IMR-90 (cell line): ENCODE data around the gene RAG1. TPM values are rescaled to one million over a fixed set of nuclear protein-coding genes. Genes with fewer than 3 reads are reported as not detected.

Experiments used
- ATAC-seq: fragments of 200-7000 bp; cut with Tn5 transposase; 2 replicates; pipeline ENCODE4 v1.9.1; 2020; ENCODE audit warnings: low read depth, mild to moderate bottlenecking, moderate library complexity
- BruUV-seq: library from RNA; stranded (reverse); fragments of 400-500 nt; replicated peaks from 2 replicates; lab custom pipeline; 2021; lab: Mats Ljungman, UMichigan
- CTCF ChIA-PET: fragments of 300-600 bp; formaldehyde crosslinking; extraction: SDS; loops from one replicate; lab custom pipeline; 2021; ENCODE audit warnings: antibody characterized with exemption; lab: Yijun Ruan, JAX
- POLR2A ChIA-PET: fragments of 300-600 bp; sonication (Branson Sonifier 250); formaldehyde crosslinking; loops from one replicate; lab custom pipeline; 2022; ENCODE audit warnings: antibody characterized with exemption; ENCODE audit not compliant: unreplicated experiment; lab: Charles Lee
- DNase-seq: peaks from one replicate; pipeline ENCODE4 v3.0.0; 2013
- H2AFZ ChIP-seq: replicated peaks from 2 replicates; pipeline ENCODE3; 2013; ENCODE audit warnings: low read length, mild to moderate bottlenecking; ENCODE audit not compliant: poor library complexity
- H2AK5ac ChIP-seq: 2 replicates; pipeline ENCODE4 v1.6.1; 2013; ENCODE audit warnings: low read depth, low read length, inconsistent platforms
- H2AK9ac ChIP-seq: replicated peaks from 2 replicates; pipeline ENCODE3; 2013; ENCODE audit warnings: mild to moderate bottlenecking, low read depth, low read length, moderate library complexity; ENCODE audit not compliant: poor library complexity
- H2BK120ac ChIP-seq: 2 replicates; pipeline ENCODE4 v1.6.1; 2013; ENCODE audit warnings: low read depth, low read length, inconsistent platforms
- H2BK15ac ChIP-seq: 3 replicates; pipeline ENCODE4 v1.6.1; 2013; ENCODE audit warnings: low read depth, low read length, inconsistent platforms
- H2BK20ac ChIP-seq: 2 replicates; pipeline ENCODE4 v1.6.1; 2013; ENCODE audit warnings: low read depth, mild to moderate bottlenecking, inconsistent platforms, low read length, moderate library complexity
- H2BK5ac ChIP-seq: 2 replicates; pipeline ENCODE4 v1.6.1; 2013; ENCODE audit warnings: mild to moderate bottlenecking, low read depth, low read length, inconsistent platforms; ENCODE audit not compliant: poor library complexity, severe bottlenecking
- H3K14ac ChIP-seq: replicated peaks from 2 replicates; pipeline ENCODE4 v1.6.1; 2013; ENCODE audit warnings: low read depth, low read length, inconsistent platforms
- H3K18ac ChIP-seq: 2 replicates; pipeline ENCODE4 v1.6.1; 2013; ENCODE audit warnings: low read depth, low read length, control low read depth
- H3K23ac ChIP-seq: 2 replicates; pipeline ENCODE4 v1.6.1; 2013; ENCODE audit warnings: low read depth, low read length, inconsistent platforms
- H3K27ac ChIP-seq: 2 replicates; pipeline ENCODE4 v1.5.1; 2013; ENCODE audit warnings: mild to moderate bottlenecking, control low read depth, low read length; ENCODE audit not compliant: insufficient read depth
- H3K27me3 ChIP-seq: 2 replicates; pipeline ENCODE4 v1.6.1; 2013; ENCODE audit warnings: low read length; ENCODE audit not compliant: control insufficient read depth, insufficient read depth
- H3K36me3 ChIP-seq: 2 replicates; pipeline ENCODE4 v1.6.1; 2013; ENCODE audit warnings: low read length, mixed read lengths; ENCODE audit not compliant: control insufficient read depth, insufficient read depth
- H3K4ac ChIP-seq: 2 replicates; pipeline ENCODE4 v1.6.1; 2013; ENCODE audit warnings: low read depth, low read length, inconsistent platforms
- H3K4me1 ChIP-seq: 2 replicates; pipeline ENCODE4 v1.6.1; 2013; ENCODE audit warnings: low read length, mixed read lengths; ENCODE audit not compliant: control insufficient read depth, insufficient read depth
- H3K4me2 ChIP-seq: 2 replicates; pipeline ENCODE4 v1.6.1; 2013; ENCODE audit warnings: low read depth, mild to moderate bottlenecking, control low read depth, low read length, moderate library complexity
- H3K4me3 ChIP-seq: 2 replicates; pipeline ENCODE4 v1.5.1; 2013; ENCODE audit warnings: low read depth, mild to moderate bottlenecking, control low read depth, low read length, moderate library complexity; ENCODE audit not compliant: insufficient read depth
- H3K56ac ChIP-seq: 2 replicates; pipeline ENCODE4 v1.6.1; 2013; ENCODE audit warnings: low read length, inconsistent platforms; ENCODE audit not compliant: insufficient read depth; ENCODE audit errors: extremely low read depth
- H3K79me1 ChIP-seq, 2 experiments: 2 replicates each; pipeline ENCODE4 v1.6.1; 2013; ENCODE audit warnings: low read length in 2 of 2, inconsistent platforms in 1 of 2, low read depth in 1 of 2
- H3K9ac ChIP-seq: 2 replicates; pipeline ENCODE4 v1.6.1; 2013; ENCODE audit warnings: low read depth, low read length, control low read depth
- H3K9me1 ChIP-seq: 2 replicates; pipeline ENCODE4 v1.6.1; 2013; ENCODE audit warnings: low read length, inconsistent platforms; ENCODE audit not compliant: insufficient read depth
- H3K9me3 ChIP-seq: 2 replicates; pipeline ENCODE4 v1.6.1; 2013; ENCODE audit warnings: low read length; ENCODE audit not compliant: control insufficient read depth, insufficient read depth
- H4K20me1 ChIP-seq: 2 replicates; pipeline ENCODE4 v1.6.1; 2013; ENCODE audit warnings: low read length, inconsistent platforms; ENCODE audit not compliant: insufficient read depth
- H4K5ac ChIP-seq: 2 replicates; pipeline ENCODE4 v1.6.1; 2013; ENCODE audit warnings: mild to moderate bottlenecking, low read depth, low read length, control low read depth
- H4K8ac ChIP-seq, 2 experiments: 2 replicates each; pipeline ENCODE4 v1.6.1; 2013; ENCODE audit warnings: low read depth in 2 of 2, low read length in 2 of 2, control low read depth in 1 of 2, inconsistent platforms in 1 of 2
- H4K91ac ChIP-seq: 2 replicates; pipeline ENCODE4 v1.6.1; 2013; ENCODE audit warnings: low read depth, low read length, inconsistent platforms; ENCODE audit not compliant: insufficient read depth
- BHLHE40 ChIP-seq: fragments of 150-350 bp; IDR thresholded peaks from 2 replicates; pipeline ENCODE4 v1.6.1; 2016; ENCODE audit warnings: mild to moderate bottlenecking, low read depth, low read length
- CEBPB ChIP-seq: IDR thresholded peaks from 2 replicates; pipeline ENCODE4 v1.6.1; 2012; ENCODE audit warnings: low read depth, low read length, improper control_type of control experiment
- CHD1 ChIP-seq: IDR thresholded peaks from 2 replicates; pipeline ENCODE4 v1.6.1; 2012; ENCODE audit warnings: low read depth, low read length, improper control_type of control experiment
- CTCF ChIP-seq: conservative IDR thresholded peaks from 2 replicates; pipeline ENCODE4 v1.5.1; 2012; ENCODE audit warnings: mild to moderate bottlenecking, low read depth, low read length, improper control_type of control experiment
- ELK1 ChIP-seq: fragments of 150-350 bp; IDR thresholded peaks from 2 replicates; pipeline ENCODE4 v1.6.1; 2016; ENCODE audit warnings: low read depth, mild to moderate bottlenecking, low read length, moderate library complexity, borderline replicate concordance
- FOS ChIP-seq: fragments of 150-350 bp; IDR thresholded peaks from 2 replicates; pipeline ENCODE4 v1.6.1; 2016; ENCODE audit warnings: low read depth, low read length
- MAFK ChIP-seq: IDR thresholded peaks from 2 replicates; pipeline ENCODE4 v1.6.1; 2012; ENCODE audit warnings: low read depth, low read length, improper control_type of control experiment
- MAZ ChIP-seq: IDR thresholded peaks from 2 replicates; pipeline ENCODE4 v1.6.1; 2012; ENCODE audit warnings: low read depth, mild to moderate bottlenecking, low read length, improper control_type of control experiment, moderate library complexity, borderline replicate concordance
- MXI1 ChIP-seq: IDR thresholded peaks from 2 replicates; pipeline ENCODE4 v1.6.1; 2012; ENCODE audit warnings: low read depth, mild to moderate bottlenecking, low read length, moderate library complexity, borderline replicate concordance
- NFE2L2 ChIP-seq: fragments of 150-350 bp; IDR thresholded peaks from 2 replicates; pipeline ENCODE4 v1.6.1; 2016; ENCODE audit warnings: low read depth, mild to moderate bottlenecking, low read length
- POLR2A ChIP-seq: IDR thresholded peaks from 2 replicates; pipeline ENCODE4 v1.6.1; 2012; ENCODE audit warnings: mild to moderate bottlenecking, low read depth, low read length
- RAD21 ChIP-seq: IDR thresholded peaks from 2 replicates; pipeline ENCODE4 v1.6.1; 2012; ENCODE audit warnings: low read length, improper control_type of control experiment
- RCOR1 ChIP-seq: IDR thresholded peaks from 2 replicates; pipeline ENCODE4 v1.6.1; 2012; ENCODE audit warnings: mild to moderate bottlenecking, low read length, improper control_type of control experiment; ENCODE audit not compliant: insufficient replicate concordance
- RFX5 ChIP-seq: IDR thresholded peaks from 2 replicates; pipeline ENCODE4 v1.8.0; 2012; ENCODE audit warnings: low read depth, mild to moderate bottlenecking, low read length, moderate library complexity
- SMC3 ChIP-seq: fragments of 150-350 bp; IDR thresholded peaks from 2 replicates; pipeline ENCODE4 v1.6.1; 2016; ENCODE audit warnings: low read depth, mild to moderate bottlenecking, antibody characterized with exemption, low read length, moderate library complexity
- USF2 ChIP-seq: fragments of 150-350 bp; IDR thresholded peaks from 2 replicates; pipeline ENCODE4 v1.6.1; 2017; ENCODE audit warnings: mild to moderate bottlenecking, antibody characterized with exemption, low read length, low read depth
- WGBS, 2 experiments: methylation state at CpG; one replicate each; pipeline versions ENCODE4 v1.1.5 to v1.1.7; 2013; ENCODE audit warnings: missing lambda C conversion rate in 2 of 2; ENCODE audit not compliant: insufficient read length in 1 of 2; ENCODE audit errors: extremely low coverage in 2 of 2; 5-methylcytosine and 5-hydroxymethylcytosine counted together
- dilution Hi-C: fragments of 300-500 bp; cut with HindIII; formaldehyde crosslinking; loops from one replicate; pipeline ENCODE4 v1.14.3; 2018; ENCODE audit warnings: low sequenced_read_pairs; ENCODE audit not compliant: unreplicated experiment
- in situ Hi-C: fragments of 300-500 bp; cut with MboI; formaldehyde crosslinking; loops from 3 replicates; pipeline ENCODE4 v1.14.3; 2019; ENCODE audit warnings: low sequenced_read_pairs, inconsistent platforms, mixed read lengths
- intact Hi-C: fragments of 100-400 bp; cut with micrococcal nuclease; formaldehyde crosslinking; loops from 2 replicates; pipeline ENCODE4 v1.10.0; 2022
- polyA plus RNA-seq, 3 experiments: library from polyadenylated mRNA; depleted of rRNA; stranded (reverse); fragments of >200 nt; gene quantifications; 2 replicates each; pipeline ENCODE4 v1.2.3, GENCODE V29; 2012; ENCODE audit warnings: low replicate concordance in 1 of 3
- total RNA-seq: library from RNA; depleted of rRNA; stranded (reverse); fragments of >200 nt; gene quantifications from 2 replicates; pipeline ENCODE4 v1.2.3, GENCODE V29; 2012

RAG1 gene
- total and polyA plus RNA-seq, 2 of the 4 experiments (the other 2 are of a cell fraction) = 0.14 to 0.72 TPM

DNA sequence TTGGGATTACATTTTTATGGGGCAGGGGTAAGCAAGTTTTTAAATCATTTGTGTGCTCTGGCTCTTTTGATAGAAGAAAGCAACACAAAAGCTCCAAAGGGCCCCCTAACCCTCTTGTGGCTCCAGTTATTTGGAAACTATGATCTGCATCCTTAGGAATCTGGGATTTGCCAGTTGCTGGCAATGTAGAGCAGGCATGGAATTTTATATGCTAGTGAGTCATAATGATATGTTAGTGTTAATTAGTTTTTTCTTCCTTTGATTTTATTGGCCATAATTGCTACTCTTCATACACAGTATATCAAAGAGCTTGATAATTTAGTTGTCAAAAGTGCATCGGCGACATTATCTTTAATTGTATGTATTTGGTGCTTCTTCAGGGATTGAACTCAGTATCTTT is 10.1 kb downstream of the RAG1 start:
- no peaks in the 10 kb centered on the region for H3K36me3 ChIP-seq
- no peaks in the 10 kb centered on the region for H3K9me1 ChIP-seq
- H3K79me1 ChIP-seq = no peaks in the 10 kb centered on the region
- WGBS, 2 experiments = no CpG with 5 or more reads among the region's 2 CpGs
- H3K9ac ChIP-seq = no peak overlapping the region
- dilution Hi-C loops (no loop called here), intact Hi-C loops (no loop called here), in situ Hi-C loops (no loop called here)
- no peak overlapping the region for H2BK20ac ChIP-seq
- H2BK120ac ChIP-seq = no peak overlapping the region
- peak; percentile 40; the same call in 1 of the 2 replicates for ATAC-seq
- H3K4me1 ChIP-seq = no peaks in the 10 kb centered on the region
- POLR2A ChIA-PET = no interaction called here
- H3K4me2 ChIP-seq = no peak overlapping the region
- no peak overlapping the region for H3K18ac ChIP-seq
- H3K9me3 ChIP-seq = 0 out of 2 replicates have a peak, but pooled peaks cover 2% of the 10 kb centered on the region
- H3K4me3 ChIP-seq = no peak overlapping the region
- TF ChIP-seq SMC3 = no peak
- TF ChIP-seq RAD21 = no peak
- no peak for TF ChIP-seq RFX5
- no peak for TF ChIP-seq RCOR1
- no peak for TF ChIP-seq CEBPB
- TF ChIP-seq ELK1 = no peak
- TF ChIP-seq NFE2L2 = no peak
- no peak for TF ChIP-seq CTCF
- TF ChIP-seq CHD1 = no peak
- TF ChIP-seq MXI1 = no peak
- no peak for TF ChIP-seq MAFK
- TF ChIP-seq USF2 = no peak
- no peak for TF ChIP-seq MAZ
- no peak for TF ChIP-seq BHLHE40
- no peak for TF ChIP-seq FOS
- no peak for TF ChIP-seq POLR2A
- no TSS peak for BruUV-seq
- no peak overlapping the region for H2AFZ ChIP-seq
- H4K5ac ChIP-seq = no peak overlapping the region
- H3K23ac ChIP-seq = no peak overlapping the region
- no peak overlapping the region for H2BK15ac ChIP-seq
- CTCF ChIA-PET = no interaction called here
- no peak overlapping the region for H3K27ac ChIP-seq
- H2BK5ac ChIP-seq = no peak overlapping the region
- H2AK5ac ChIP-seq = no peak overlapping the region
- H4K91ac ChIP-seq = no peak overlapping the region
- no peaks in the 10 kb centered on the region for H4K20me1 ChIP-seq
- H3K56ac ChIP-seq = no peak overlapping the region
- peak; percentile 14 for DNase-seq
- H4K8ac ChIP-seq = no peak overlapping the region
- no peak overlapping the region for H2AK9ac ChIP-seq
- peaks cover 3% of the 10 kb centered on the region for H3K27me3 ChIP-seq
- no peak overlapping the region for H3K4ac ChIP-seq
- no peak overlapping the region for H3K14ac ChIP-seq
